Panc1 (cell line): ENCODE measurements around the gene GAMT. TPM values are rescaled to one million over a fixed set of nuclear protein-coding genes. Genes with fewer than 3 reads are reported as not detected.

Experiments used
- ATAC-seq: fragments of 200-7000 bp; cut with Tn5 transposase; 2 replicates; pipeline ENCODE4 v1.9.1; 2020; ENCODE audit warnings: mild to moderate bottlenecking, moderate library complexity
- BruUV-seq: library from RNA; stranded (reverse); fragments of 400-500 nt; replicated peaks from 2 replicates; lab custom pipeline; 2021; lab: Mats Ljungman, UMichigan
- CTCF ChIA-PET: fragments of 300-600 bp; sonication (Branson Sonifier 250); formaldehyde crosslinking; loops from one replicate; lab custom pipeline; 2022; ENCODE audit warnings: antibody characterized with exemption; lab: Charles Lee
- POLR2A ChIA-PET: fragments of 300-600 bp; sonication (Branson Sonifier 250); formaldehyde crosslinking; loops from one replicate; lab custom pipeline; 2022; ENCODE audit warnings: antibody characterized with exemption; lab: Charles Lee
- DNase-seq: peaks from one replicate; pipeline ENCODE4 v3.0.0-alpha.2; 2010; ENCODE audit warnings: low read depth, low spot score
- H3K27ac ChIP-seq: 2 replicates; pipeline ENCODE4 v1.5.1; 2011; ENCODE audit warnings: mild to moderate bottlenecking, low read length, inconsistent platforms
- H3K27me3 ChIP-seq: fragments of 200-500 bp; sonication (Bioruptor generic); 2 replicates; pipeline ENCODE4 v1.6.0; 2014; ENCODE audit warnings: low read length, inconsistent platforms; ENCODE audit not compliant: control insufficient read depth, insufficient read depth
- H3K36me3 ChIP-seq: fragments of 200-500 bp; sonication (Bioruptor generic); 2 replicates; pipeline ENCODE4 v1.5.1; 2014; ENCODE audit warnings: inconsistent platforms, mild to moderate bottlenecking, low read length, moderate library complexity; ENCODE audit not compliant: control insufficient read depth, insufficient read depth
- H3K4me1 ChIP-seq: 2 replicates; pipeline ENCODE4 v1.5.1; 2011; ENCODE audit warnings: inconsistent platforms, mild to moderate bottlenecking, low read length, moderate library complexity; ENCODE audit not compliant: control insufficient read depth, insufficient read depth
- H3K4me3 ChIP-seq, 2 experiments: 2 replicates each; pipeline ENCODE4 v1.5.1; 2011 to 2012; ENCODE audit warnings: low read depth in 2 of 2, low read length in 2 of 2, mild to moderate bottlenecking in 2 of 2, inconsistent platforms in 1 of 2, moderate library complexity in 1 of 2
- H3K9me3 ChIP-seq: fragments of 200-500 bp; sonication (Bioruptor generic); 2 replicates; pipeline ENCODE4 v1.5.1; 2014; ENCODE audit warnings: low read depth, mild to moderate bottlenecking, inconsistent platforms, low read length, moderate library complexity; ENCODE audit not compliant: control insufficient read depth, insufficient read depth
- POLR2AphosphoS5 ChIP-seq: IDR thresholded peaks from 2 replicates; pipeline ENCODE4 v1.6.1; 2012; ENCODE audit warnings: mild to moderate bottlenecking, low read depth, low read length, moderate library complexity
- SIN3A ChIP-seq: IDR thresholded peaks from 2 replicates; pipeline ENCODE4 v1.6.1; 2012; ENCODE audit warnings: low read depth, mild to moderate bottlenecking, low read length, moderate library complexity, borderline replicate concordance; ENCODE audit not compliant: insufficient read depth
- TCF7L2 ChIP-seq: IDR thresholded peaks from 2 replicates; pipeline ENCODE4 v1.6.1; 2011; ENCODE audit warnings: mild to moderate bottlenecking, low read depth, low read length, inconsistent platforms
- in situ Hi-C: cut with HindIII; loops from 2 replicates; pipeline ENCODE4 v1.10.0; 2016; ENCODE audit warnings: low sequenced_read_pairs, low pct_unique_long_range_greater_than_20kb
- intact Hi-C: fragments of 100-400 bp; cut with micrococcal nuclease; formaldehyde crosslinking; loops from one replicate; pipeline ENCODE4 v1.10.0; 2022; ENCODE audit not compliant: unreplicated experiment
- total RNA-seq: library from RNA; stranded (reverse); gene quantifications from one replicate; pipeline ENCODE4 v1.2.1, GENCODE V29; 2021; ENCODE audit not compliant: unreplicated experiment
- TF ChIP-seq, protein P1 (sequence below): fragments of 450-650 bp; IDR thresholded peaks from 2 replicates; pipeline ENCODE4 v1.5.1; 2017; ENCODE audit warnings: mild to moderate bottlenecking
- TF ChIP-seq, protein P2 (sequence below), 2 experiments: IDR thresholded peaks; 2 replicates each; pipeline ENCODE4 v1.6.1; 2011 to 2012; ENCODE audit warnings: low read depth in 2 of 2, control low read depth in 1 of 2, low read length in 1 of 2, mild to moderate bottlenecking in 1 of 2, moderate library complexity in 1 of 2; ENCODE audit not compliant: insufficient read depth in 1 of 2

Gene GAMT
- total RNA-seq, 1 experiment from 2014 or later, result 21.2 TPM

DNA sequence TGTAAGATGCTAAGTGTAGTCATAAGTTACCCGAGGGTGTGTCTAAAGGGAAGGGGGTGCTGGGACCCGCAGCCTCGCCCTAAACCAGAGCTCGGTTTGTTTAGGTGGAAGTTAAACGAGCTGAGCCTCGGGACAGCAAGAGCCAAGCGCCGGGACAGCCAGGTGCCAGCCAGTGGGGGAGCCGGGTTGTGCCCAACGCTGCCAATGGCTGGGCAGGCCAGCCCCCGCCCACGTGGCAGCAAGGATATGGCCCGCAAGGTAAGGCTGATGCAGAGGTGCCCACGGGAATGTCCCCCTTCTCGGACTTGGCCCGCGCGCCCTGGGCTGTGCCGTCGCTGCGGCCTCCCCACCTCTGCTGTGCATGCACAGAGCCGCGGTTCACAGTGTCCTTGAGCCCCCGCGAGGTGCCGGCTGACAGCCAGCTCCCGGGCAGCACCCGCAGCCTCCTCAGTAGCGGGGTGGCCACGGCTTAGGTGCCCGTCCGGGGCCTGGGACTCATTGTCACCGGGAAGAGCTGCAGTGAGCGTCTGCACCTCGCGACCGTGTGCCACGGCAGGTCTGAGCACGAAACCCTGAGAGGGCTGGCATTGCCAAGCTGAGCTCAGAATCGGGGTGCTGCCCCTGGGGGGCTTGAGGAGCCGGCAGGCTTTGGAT lies 27.5 kb upstream of the GAMT start:
- no peak overlapping the region for H3K4me3 ChIP-seq
- intact Hi-C loops, result no loop called here
- CTCF ChIA-PET, result no interaction called here
- TF ChIP-seq, protein P1, sequence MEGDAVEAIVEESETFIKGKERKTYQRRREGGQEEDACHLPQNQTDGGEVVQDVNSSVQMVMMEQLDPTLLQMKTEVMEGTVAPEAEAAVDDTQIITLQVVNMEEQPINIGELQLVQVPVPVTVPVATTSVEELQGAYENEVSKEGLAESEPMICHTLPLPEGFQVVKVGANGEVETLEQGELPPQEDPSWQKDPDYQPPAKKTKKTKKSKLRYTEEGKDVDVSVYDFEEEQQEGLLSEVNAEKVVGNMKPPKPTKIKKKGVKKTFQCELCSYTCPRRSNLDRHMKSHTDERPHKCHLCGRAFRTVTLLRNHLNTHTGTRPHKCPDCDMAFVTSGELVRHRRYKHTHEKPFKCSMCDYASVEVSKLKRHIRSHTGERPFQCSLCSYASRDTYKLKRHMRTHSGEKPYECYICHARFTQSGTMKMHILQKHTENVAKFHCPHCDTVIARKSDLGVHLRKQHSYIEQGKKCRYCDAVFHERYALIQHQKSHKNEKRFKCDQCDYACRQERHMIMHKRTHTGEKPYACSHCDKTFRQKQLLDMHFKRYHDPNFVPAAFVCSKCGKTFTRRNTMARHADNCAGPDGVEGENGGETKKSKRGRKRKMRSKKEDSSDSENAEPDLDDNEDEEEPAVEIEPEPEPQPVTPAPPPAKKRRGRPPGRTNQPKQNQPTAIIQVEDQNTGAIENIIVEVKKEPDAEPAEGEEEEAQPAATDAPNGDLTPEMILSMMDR, result no peak
- TF ChIP-seq, protein P2, sequence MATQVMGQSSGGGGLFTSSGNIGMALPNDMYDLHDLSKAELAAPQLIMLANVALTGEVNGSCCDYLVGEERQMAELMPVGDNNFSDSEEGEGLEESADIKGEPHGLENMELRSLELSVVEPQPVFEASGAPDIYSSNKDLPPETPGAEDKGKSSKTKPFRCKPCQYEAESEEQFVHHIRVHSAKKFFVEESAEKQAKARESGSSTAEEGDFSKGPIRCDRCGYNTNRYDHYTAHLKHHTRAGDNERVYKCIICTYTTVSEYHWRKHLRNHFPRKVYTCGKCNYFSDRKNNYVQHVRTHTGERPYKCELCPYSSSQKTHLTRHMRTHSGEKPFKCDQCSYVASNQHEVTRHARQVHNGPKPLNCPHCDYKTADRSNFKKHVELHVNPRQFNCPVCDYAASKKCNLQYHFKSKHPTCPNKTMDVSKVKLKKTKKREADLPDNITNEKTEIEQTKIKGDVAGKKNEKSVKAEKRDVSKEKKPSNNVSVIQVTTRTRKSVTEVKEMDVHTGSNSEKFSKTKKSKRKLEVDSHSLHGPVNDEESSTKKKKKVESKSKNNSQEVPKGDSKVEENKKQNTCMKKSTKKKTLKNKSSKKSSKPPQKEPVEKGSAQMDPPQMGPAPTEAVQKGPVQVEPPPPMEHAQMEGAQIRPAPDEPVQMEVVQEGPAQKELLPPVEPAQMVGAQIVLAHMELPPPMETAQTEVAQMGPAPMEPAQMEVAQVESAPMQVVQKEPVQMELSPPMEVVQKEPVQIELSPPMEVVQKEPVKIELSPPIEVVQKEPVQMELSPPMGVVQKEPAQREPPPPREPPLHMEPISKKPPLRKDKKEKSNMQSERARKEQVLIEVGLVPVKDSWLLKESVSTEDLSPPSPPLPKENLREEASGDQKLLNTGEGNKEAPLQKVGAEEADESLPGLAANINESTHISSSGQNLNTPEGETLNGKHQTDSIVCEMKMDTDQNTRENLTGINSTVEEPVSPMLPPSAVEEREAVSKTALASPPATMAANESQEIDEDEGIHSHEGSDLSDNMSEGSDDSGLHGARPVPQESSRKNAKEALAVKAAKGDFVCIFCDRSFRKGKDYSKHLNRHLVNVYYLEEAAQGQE (IDR thresholded peaks at IDR 0.05; ENCODE audit: insufficient read depth in 1 of 2, low read depth in 2 of 2, low read length in 1 of 2), result no peak
- TF ChIP-seq TCF7L2, result no peak
- TF ChIP-seq SIN3A, result no peak
- no peak for TF ChIP-seq POLR2AphosphoS5
- POLR2A ChIA-PET, result no interaction called here
- H3K27ac ChIP-seq, result no peak overlapping the region
- H3K27me3 ChIP-seq, result no peaks in the 10 kb centered on the region
- in situ Hi-C loops, result no loop called here
- no peaks in the 10 kb centered on the region for H3K4me1 ChIP-seq
- H3K36me3 ChIP-seq, result no peaks in the 10 kb centered on the region; the same call in 1 of the 2 replicates
- ATAC-seq (no peak), DNase-seq (no peak)
- no TSS peak for BruUV-seq
- H3K9me3 ChIP-seq, result no peaks in the 10 kb centered on the region

DNA sequence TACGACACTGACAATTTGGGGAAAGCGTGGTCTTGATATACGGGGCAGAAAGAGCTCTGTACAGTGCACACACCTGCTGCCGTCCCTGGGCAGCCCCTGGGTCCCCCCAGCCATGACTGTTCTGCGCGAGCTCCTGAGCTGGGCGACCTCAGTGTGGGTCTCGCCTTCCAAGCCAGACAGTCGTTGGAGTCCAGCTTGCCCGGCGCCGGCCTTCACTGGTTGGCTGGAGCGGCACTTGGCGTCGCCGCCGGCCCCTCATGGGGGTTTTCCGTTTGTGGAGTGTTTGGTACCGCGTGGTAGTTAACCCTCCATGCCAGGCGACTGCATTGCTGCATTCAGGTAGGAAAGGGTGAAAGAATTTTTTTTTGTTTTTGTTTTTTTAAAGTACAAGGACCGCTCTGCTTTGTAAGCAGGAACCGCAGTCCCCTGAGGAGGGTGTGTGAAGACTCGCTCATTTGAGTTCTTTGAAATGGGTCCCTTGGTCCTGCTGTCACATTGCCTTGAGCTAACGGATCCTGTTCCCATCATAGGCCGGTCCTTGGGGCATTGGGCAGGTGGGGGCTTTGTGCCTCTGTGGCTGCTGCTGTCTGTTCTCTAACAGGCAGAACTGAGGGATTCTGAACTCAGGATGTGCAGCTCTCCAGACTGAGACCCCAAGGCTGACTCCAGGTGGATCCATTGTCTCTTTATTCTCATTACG lies 26.0 kb upstream of the GAMT start:
- Histone ChIP-seq H3K27ac (no peak overlapping the region), H3K9me3 (no peaks in the 10 kb centered on the region), H3K4me1 (no peaks in the 10 kb centered on the region), H3K36me3 (no peaks in the 10 kb centered on the region; the same call in none of the 2 replicates), H3K4me3 (no peak overlapping the region), H3K27me3 (no peaks in the 10 kb centered on the region)
- intact Hi-C loops, result no loop called here
- no peak for ATAC-seq
- ChIA-PET CTCF (no interaction called here), POLR2A (no interaction called here)
- DNase-seq, result no peak
- no peak for TF ChIP-seq SIN3A
- no peak for TF ChIP-seq POLR2AphosphoS5
- TF ChIP-seq, protein P1, result no peak
- TF ChIP-seq, protein P2 (IDR thresholded peaks at IDR 0.05; ENCODE audit: insufficient read depth in 1 of 2, low read depth in 2 of 2, low read length in 1 of 2), result no peak
- no peak for TF ChIP-seq TCF7L2
- in situ Hi-C loops, result no loop called here
- TSS peak; percentile 27 for BruUV-seq
